Retinal pigment epithelial cell (primary cell): ENCODE results near the gene TECPR2.
"Not testable (repeated sequence)": the region's sequence is repeated elsewhere in the genome, so short reads cannot be mapped to it uniquely, and the experiment has no call there.

ENCODE experiments used
- DNase-seq: peaks from one replicate; pipeline ENCODE4 v3.0.0-alpha.2; 2010; ENCODE audit warnings: low read depth
- H3K4me3 ChIP-seq: 2 replicates; pipeline ENCODE4 v1.5.1; 2011; ENCODE audit warnings: mild to moderate bottlenecking, low read length, control low read depth, moderate library complexity
- TF ChIP-seq, protein P1 (sequence below): conservative IDR thresholded peaks from 2 replicates; pipeline ENCODE4 v1.5.1; 2011; ENCODE audit warnings: low read depth, low read length, control low read depth, inconsistent platforms

Gene TECPR2

DNA sequence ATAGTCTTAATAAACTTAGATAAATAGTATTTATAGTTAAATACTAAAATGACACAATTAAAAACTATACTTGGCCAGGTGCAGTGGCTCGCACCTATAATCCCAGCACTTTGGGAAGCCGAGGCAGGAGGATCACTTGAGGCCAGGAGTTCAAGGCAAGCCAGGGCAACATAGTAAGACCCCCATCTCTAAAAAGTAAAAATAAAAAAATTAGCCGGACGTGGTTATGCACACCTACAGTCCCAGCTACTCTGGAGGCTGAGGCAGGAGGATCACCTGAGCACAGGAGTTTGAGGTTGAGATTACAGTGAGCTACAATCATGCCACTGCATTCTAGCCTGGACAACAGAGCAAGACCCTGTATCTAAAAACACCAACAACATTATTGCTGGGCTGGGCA, 16.1 kb upstream of the TECPR2 start:
- DNase-seq = no peak
- TF ChIP-seq, protein P1, sequence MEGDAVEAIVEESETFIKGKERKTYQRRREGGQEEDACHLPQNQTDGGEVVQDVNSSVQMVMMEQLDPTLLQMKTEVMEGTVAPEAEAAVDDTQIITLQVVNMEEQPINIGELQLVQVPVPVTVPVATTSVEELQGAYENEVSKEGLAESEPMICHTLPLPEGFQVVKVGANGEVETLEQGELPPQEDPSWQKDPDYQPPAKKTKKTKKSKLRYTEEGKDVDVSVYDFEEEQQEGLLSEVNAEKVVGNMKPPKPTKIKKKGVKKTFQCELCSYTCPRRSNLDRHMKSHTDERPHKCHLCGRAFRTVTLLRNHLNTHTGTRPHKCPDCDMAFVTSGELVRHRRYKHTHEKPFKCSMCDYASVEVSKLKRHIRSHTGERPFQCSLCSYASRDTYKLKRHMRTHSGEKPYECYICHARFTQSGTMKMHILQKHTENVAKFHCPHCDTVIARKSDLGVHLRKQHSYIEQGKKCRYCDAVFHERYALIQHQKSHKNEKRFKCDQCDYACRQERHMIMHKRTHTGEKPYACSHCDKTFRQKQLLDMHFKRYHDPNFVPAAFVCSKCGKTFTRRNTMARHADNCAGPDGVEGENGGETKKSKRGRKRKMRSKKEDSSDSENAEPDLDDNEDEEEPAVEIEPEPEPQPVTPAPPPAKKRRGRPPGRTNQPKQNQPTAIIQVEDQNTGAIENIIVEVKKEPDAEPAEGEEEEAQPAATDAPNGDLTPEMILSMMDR = no peak
- H3K4me3 ChIP-seq = no peak overlapping the region

DNA sequence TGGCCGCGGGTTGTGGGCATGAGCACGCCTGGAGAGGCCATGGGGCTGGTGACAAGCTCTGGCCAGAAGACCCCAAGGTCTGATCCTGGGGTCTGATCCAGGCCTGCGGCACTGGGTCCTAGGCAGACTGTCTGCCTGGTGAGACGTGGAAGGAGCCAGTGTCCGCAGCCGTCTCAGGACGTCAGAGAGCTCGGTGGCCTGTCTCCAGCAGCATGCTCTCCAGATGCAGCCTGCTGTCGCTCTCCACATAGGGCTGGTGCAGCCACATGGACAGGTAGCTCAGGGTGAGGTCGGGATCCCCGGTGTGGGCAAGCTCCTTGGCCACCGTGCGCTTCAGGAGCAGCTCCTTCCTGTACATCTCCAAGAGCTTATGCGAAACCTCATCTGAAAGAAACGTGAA, 14.4 kb upstream of the TECPR2 start:
- TF ChIP-seq, protein P1 = no peak
- DNase-seq = no peak
- no peak overlapping the region for H3K4me3 ChIP-seq

DNA sequence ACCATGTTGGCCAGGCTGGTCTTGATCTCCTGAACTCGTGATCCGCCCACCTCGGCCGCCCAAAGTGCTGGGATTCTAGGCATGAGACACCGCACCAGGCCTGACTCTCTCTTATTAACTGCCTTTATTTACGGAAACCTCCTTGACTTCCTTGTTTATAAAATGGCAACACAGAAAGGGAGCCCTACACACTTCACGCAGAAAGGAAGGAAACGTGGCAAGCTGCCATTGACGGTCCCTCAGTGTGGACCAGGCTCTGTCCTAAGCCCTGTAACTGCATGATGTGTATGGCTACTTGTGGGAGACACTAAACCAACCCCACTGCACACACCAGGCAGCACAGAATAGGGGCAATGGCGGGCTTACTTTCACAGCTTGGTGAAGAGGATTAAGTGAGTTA, 11.7 kb upstream of the TECPR2 start:
- TF ChIP-seq, protein P1 = no peak
- no peak for DNase-seq
- no peak overlapping the region for H3K4me3 ChIP-seq

DNA sequence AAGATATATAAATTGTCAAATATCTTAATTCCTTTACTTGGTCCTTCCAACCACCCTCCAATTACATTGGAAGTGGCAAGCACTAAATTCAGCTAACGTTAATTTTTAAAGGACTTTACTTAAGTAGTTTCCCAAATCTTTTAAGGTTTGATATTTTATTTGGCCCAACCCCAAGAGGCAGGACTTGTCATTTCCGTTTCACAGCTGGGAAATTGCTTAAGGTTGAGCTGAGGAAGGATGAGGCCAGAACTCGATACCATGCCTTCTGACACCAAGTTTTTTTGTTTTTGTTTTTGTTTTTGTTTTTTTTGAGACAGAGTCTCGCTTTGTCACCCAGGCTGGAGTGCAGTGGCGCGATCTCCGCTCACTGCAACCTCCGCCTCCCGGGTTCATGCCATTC, 11.1 kb upstream of the TECPR2 start:
- not testable (repeated sequence) for DNase-seq, H3K4me3 ChIP-seq

DNA sequence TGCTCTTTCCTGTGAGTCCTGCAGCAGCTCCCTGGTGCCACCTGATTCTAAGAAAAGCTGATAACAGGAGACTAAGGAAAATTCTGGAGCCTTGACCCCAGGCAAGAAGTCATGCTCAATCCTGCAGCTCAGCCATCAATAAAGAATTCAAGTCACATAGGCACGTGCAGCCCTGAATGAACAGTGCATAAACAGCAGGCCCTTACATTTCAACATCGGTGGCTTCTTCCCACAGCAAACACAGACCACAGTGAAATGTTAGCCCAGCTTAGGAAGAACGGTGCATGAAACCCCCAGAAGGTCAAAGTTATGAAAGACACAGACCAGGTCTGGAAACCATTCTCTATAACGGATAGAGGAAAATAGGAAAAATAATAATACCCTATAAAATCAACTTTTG, 10.5 kb upstream of the TECPR2 start:
- DNase-seq = no peak

DNA sequence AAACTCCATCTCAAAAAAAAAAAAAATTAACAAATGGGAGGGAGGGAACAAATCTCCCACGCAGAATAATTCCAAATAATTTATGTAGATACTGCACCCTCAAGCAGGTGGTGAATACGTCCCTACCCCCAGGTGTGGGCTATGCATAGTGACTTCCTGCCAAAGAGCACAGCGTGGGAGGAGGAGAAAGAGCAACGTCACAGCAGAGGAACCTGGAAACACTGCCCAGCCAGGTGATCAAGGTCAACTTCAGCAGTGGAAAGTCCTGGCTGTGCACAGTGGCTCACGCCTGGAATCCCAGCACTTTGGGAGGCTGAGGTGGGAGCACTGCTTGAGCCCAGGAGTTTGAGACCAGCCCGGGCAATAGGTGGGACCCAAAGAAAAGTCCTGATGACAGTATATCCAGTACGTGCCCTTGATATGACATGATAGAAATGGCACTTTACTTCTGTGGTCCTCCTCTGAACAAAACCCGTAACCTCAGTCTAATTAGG, 9.6 kb upstream of the TECPR2 start:
- TF ChIP-seq, protein P1 = no peak
- DNase-seq = no peak
- H3K4me3 ChIP-seq = no peak overlapping the region

More for the DNA sequence above, 10.5 kb upstream of the TECPR2 start:
- H3K4me3 ChIP-seq = no peak overlapping the region
- TF ChIP-seq, protein P1 = no peak

DNA sequence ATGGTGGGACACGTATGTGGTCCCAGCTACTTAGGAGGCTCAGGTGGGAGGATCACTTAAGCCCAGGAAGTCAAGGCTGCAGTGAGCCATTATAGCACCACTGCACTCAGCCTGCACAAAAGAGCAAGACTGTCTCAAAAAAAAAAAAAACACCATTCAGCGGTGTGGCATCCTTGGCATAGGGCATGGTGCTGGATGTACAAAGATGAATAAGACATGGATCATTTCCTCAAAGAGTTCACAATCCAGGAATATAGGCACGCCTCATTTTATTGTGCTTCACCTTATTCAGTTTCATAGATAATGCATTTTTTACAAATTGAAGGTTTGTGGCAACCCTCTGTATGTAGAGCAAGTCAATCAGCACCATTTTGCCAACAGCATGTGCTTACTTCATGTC, 6.5 kb upstream of the TECPR2 start:
- no peak for DNase-seq
- no peak overlapping the region for H3K4me3 ChIP-seq
- TF ChIP-seq, protein P1 = no peak

DNA sequence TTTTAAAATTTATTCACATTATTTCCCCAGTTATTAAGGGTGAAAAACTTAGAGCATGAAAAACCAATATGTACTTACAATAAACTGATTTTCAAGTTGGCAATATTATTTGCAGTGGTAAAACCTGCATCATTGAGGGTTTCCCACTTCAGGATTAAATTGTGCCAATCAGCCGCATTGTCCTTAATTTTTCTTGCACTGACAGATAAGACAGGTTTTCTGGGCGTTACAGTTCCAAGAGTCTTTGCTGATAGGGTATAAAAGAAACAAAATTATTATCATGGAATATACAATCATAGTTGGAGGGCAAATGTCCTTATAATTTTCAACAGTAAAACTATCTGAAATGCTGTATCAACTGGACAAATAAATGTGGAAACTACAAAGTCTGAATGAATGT, 3.4 kb upstream of the TECPR2 start:
- TF ChIP-seq, protein P1 = no peak
- no peak overlapping the region for H3K4me3 ChIP-seq
- no peak for DNase-seq
